GM19025 (cell line): Measurements from ENCODE around the gene RBMS3.
"Not testable (repeated sequence)": the region's sequence is repeated elsewhere in the genome, so short reads cannot be mapped to it uniquely, and the experiment has no call there.

Source experiments
- ATAC-seq: cut with Tn5 transposase; IDR thresholded peaks from one replicate; pipeline ENCODE4 v1.9.1; 2021; ENCODE audit warnings: mild to moderate bottlenecking, low read depth, moderate library complexity; ENCODE audit not compliant: unreplicated experiment

The RBMS3 gene

GRCh38 chr3:29758108-29758433 lies 477.2 kb downstream of the RBMS3 start:
- no peak for ATAC-seq

- ATAC-seq: no peak
Observed at GRCh38 chr3:29758434-29759322, 477.8 kb downstream of the RBMS3 start.

- no peak for ATAC-seq
Observed at GRCh38 chr3:29759411-29760225, 478.7 kb downstream of the RBMS3 start.

GRCh38 chr3:29760226-29760685 lies 479.4 kb downstream of the RBMS3 start:
- no peak for ATAC-seq

GRCh38 chr3:29761517-29761916 lies 480.6 kb downstream of the RBMS3 start:
- ATAC-seq: no peak

- no peak for ATAC-seq
Observed at GRCh38 chr3:29763115-29763514, 482.2 kb downstream of the RBMS3 start.

GRCh38 chr3:29764041-29764440 lies 483.2 kb downstream of the RBMS3 start:
- ATAC-seq: no peak

GRCh38 chr3:29764603-29765254 lies 483.9 kb downstream of the RBMS3 start:
- no peak for ATAC-seq

GRCh38 chr3:29771602-29772001 lies 490.7 kb downstream of the RBMS3 start:
- ATAC-seq: no peak

- no peak for ATAC-seq
Observed at GRCh38 chr3:29772436-29772835, 491.6 kb downstream of the RBMS3 start.

- ATAC-seq: no peak
Observed at GRCh38 chr3:29773481-29773880, 492.6 kb downstream of the RBMS3 start.

GRCh38 chr3:29775340-29775739 lies 494.5 kb downstream of the RBMS3 start:
- ATAC-seq: no peak

GRCh38 chr3:29777869-29778268 lies 497.0 kb downstream of the RBMS3 start:
- ATAC-seq: no peak

GRCh38 chr3:29789686-29790085 lies 508.8 kb downstream of the RBMS3 start:
- ATAC-seq: no peak

GRCh38 chr3:29796808-29797207 lies 515.9 kb downstream of the RBMS3 start:
- no peak for ATAC-seq

- no peak for ATAC-seq
Observed at GRCh38 chr3:29802057-29802456, 521.2 kb downstream of the RBMS3 start.

GRCh38 chr3:29804044-29804443 lies 523.2 kb downstream of the RBMS3 start:
- no peak for ATAC-seq

GRCh38 chr3:29805757-29806156 lies 524.9 kb downstream of the RBMS3 start:
- no peak for ATAC-seq

GRCh38 chr3:29808324-29808723 lies 527.5 kb downstream of the RBMS3 start:
- ATAC-seq: not testable (repeated sequence)

- ATAC-seq: no peak
Observed at GRCh38 chr3:29822071-29822470, 541.2 kb downstream of the RBMS3 start.

- no peak for ATAC-seq
Observed at GRCh38 chr3:29823233-29823632, 542.4 kb downstream of the RBMS3 start.
